SKM-1 (cell line): ENCODE results near the gene TSPAN14.
A peak's percentile ranks its signal among the peaks of the same experiment; 100 is the strongest.
"Not testable (repeated sequence)": the region's sequence is repeated elsewhere in the genome, so short reads cannot be mapped to it uniquely, and the experiment has no call there.

Experiments used
- DNase-seq: peaks from one replicate; lab custom pipeline; 2025; ENCODE audit not compliant: unreplicated experiment; lab: John Stamatoyannopoulos, UW

TSPAN14 gene

DNA sequence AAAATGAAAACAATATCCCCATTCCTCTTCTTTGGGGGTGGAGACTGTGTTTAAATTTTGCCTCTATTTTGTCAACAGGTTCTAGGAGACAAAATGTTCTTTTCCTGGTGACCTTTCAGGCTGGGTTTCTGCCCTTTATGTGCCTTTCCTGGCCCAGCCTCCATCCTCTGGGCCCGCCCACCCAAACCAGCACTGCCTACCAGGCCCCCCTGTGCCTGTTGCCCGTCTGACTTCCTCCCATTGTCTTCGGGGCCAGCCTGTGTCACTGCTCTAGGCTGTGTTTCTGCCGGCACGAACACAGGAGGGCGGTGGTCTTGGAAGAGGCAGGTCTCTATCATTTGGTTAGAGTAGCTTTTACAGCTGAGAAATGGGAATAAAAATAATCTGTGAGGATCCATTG is 13.9 kb downstream of the TSPAN14 start:
- no peak for DNase-seq

DNA sequence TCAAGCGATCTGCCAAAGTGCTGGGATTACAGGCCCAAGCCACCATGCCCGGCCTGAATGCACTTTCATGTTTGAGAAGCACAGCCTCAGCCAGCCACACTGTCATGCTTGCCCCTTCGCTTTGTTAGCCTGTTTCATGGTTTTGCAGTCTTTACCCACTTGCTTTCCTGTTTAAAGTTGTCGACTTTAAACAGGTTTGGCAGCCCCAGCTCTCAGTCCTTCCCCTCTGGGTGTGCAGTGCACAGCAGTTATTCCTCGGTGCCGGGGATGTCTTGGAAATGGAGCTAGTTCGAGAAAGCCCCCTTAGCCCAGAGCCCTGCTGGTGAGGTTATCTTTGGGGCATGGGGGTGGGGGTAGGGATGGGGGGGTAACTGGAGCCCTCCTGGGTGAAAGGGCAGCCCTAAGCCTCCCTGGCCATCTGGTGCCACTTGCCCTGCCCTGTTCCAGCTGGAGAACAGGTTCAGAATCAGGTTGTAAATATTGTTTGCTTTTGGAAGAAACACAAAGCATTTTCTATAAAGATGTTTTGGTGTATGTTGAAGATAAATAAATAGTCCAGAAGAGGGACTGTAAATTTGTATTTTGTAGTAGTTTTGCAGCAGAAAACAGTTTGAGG is 14.8 kb downstream of the TSPAN14 start:
- no peak for DNase-seq

DNA sequence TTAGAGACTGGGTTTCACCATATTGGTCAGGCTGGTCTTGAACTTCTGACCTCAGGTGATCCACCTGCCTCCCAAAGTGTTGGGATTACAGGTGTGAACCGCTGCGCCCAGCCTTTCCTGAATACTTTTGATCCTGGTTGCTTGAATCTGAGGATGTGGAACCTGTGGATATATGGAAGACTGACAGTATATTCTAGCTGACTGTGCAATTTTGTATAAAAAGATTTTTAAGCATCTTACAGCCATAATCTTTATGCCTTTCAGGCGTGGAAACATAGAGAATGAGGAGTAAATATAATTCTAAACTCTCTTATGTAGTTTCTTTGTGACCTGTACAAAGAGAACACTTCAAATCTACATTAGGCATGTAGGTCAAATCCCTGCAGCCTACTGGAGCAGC is 16.2 kb downstream of the TSPAN14 start:
- no peak for DNase-seq

DNA sequence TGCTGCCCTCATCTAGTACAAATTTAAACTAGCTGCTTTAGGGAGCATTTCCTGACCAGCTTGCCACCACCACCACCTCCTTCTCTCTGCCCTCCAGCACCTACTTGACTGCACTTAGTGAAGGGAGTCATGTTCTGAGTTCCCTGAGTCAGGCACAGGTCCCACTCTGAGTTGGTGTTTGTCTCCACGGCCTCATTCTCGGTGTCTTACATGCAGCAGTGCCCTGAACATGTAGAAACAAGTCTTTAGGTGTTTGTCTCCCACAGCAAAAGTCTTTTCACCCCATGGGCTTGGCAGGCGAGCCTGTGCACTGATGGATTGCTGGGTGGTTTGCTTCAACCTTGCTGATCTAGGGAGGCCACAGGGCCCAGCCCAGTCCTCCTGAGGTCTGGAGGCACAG is 16.9 kb downstream of the TSPAN14 start:
- no peak for DNase-seq

DNA sequence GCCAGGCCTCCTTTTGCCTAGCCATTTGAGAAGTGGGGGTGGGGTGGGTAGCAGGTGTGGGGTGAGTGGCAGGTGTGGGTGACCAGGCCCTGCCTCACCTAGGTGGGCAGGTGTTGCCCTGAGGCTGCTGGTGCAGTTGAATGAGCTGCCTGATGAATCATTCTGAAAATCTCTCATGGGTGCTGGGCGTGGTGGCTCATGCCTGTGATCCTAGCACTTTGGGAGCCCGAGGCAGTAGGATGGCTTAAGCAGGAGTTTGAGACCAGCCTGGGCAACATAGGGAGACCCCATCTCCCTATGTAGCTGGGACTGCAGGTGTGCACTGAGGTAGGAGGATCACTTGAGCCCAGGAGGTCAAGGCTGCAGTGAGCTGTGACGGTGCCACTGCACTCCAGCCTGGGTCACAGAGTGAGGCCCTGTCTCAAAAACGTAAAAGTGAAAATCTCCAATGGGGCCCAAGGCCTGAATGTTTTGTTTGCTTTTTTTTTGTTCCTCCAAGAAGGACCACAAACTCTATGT is 17.7 kb downstream of the TSPAN14 start:
- no peak for DNase-seq

DNA sequence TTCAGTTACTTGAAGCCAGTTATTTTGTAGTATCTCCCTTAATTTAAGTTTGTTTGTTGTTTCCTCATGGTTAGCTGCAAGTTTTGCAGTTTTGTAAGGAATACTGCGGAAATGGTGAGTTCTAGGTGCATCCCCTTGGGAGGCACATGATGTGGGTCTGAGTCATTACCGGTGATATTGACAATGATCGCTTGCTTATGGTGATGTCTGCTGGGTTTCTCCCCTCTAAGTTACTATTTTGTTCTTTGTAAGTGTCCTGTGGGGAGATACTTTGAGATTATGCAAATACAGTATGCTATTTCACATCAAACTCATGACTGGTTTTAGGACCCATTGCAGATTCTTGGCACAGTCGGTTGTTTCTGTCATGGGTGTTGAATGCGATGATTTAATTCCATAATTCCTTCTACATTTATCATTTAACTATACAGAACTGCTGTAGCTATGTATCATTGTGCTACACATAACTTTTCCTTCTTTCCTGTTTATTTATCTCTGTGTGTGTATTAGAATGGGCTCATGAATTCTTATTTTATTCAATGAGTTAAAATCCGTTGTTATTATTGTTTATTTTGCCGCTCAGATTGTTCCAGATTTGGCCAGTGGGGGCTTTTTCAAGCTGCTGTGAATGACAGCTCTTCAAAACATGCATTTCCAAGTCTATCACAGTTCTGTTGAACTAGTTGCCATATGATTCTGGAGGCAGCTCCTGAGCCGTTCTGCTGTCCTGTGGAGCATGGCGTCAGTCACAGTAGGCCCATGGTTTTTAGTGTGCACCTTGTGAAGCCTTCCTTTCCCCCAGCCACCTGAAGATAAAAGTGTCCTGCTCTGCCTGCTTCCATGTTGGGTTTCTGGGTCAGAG is 18.4 kb downstream of the TSPAN14 start:
- DNase-seq, result no peak

DNA sequence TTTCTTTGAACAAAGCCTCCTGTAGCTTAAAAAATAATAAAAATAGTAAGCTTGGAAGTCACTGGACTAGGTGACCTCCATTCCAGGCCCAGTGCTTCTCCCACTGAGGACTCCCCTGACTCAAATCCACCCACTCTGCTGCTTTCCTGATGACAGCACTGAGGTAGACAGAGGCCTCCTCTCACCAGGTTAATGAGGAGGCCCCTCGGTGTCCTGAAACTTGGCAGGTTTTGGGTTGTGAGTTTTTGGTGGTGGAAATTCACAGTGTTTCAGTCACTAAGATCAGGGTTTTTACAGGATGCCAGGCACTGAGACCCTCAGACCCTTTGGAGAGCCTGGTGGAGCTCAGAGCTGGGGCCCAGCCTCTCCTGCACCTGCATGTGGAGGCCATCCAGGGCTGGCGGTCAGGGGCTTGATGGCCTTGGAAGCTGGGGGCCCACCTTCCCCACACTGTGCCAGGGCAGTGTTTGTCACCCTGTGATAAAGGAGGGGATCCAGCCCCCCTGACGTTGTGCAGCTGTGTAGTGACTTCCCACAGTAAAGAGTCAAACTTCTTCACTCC is 19.1 kb downstream of the TSPAN14 start:
- no peak for DNase-seq

DNA sequence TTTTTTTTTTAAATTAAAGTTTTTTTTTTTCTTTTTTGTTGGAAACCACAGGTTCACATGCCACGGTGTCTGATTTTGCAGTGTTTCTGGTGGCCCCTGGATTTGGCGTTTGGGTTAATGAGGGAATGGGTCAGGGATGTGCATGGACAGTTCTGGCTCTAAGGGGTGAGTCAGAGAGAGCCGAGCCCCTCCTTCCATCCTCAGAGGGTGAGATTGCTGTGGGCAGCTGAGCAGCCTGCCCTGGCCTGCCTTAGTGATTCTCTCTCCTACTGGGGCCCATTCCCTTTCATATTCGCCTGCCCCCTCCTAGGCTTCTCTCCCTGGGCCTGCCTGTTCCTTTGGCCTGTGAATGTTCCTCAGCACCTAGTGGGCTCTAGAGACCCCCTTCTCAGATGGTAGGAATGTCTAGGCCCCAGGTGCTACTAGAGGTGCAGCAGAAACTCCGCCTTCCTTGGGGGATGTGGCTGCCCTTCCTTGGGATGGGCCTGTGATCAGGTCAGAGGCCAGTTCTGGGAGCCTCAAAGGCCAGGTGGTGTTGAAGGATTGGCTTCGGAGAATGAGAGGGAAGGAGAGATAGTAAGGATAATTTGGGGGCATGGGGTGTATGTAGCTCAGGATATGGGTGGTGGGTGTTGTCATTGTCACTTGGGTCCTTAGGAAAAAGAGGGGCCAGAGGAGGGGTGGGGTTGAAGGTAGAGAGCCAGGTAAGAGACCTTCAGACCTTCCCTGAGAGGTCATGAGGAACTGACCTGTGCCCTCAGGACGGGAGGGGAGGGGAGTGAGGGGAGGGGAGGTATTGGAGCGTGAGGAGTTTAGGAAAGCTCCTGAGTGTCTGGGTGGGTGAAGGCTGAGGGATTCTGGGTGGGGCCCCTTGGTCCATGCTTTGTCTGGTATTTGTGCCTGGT is 19.8 kb downstream of the TSPAN14 start:
- no peak for DNase-seq

DNA sequence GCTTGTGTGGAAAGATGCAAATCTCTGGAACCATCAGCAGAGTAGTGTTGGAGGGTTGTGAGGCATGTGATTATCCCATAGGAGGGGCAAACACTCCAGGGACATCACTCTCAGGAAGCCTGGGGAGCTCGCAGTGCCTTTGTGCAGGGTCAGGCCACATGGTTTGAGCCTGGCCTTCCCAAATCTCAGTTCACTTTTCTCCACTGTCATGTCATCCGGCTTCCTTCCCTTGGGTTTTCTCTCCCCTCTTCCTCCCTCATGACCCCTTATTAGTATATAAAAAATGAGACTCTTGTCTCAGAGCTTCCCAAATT is 20.4 kb downstream of the TSPAN14 start:
- no peak for DNase-seq

DNA sequence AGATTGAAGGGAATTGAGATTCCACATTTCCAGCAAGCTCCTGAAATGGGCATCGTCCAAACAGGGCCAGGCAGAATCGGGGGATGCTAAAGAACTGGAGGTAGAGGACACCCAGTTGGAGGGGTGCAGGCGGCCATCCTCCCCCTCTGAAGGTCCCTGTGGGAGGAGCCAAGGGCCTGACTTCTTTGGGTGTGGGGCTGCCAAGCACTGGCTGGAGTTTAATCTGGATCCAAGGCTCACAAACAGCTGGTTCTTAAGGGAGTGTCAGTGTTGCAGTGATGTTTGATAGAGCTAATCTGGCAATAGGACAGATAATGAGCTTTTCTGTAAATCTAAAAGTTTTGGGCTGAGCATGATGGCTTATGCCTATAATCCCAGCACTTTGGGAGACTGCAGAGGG is 20.8 kb downstream of the TSPAN14 start:
- DNase-seq, result no peak

DNA sequence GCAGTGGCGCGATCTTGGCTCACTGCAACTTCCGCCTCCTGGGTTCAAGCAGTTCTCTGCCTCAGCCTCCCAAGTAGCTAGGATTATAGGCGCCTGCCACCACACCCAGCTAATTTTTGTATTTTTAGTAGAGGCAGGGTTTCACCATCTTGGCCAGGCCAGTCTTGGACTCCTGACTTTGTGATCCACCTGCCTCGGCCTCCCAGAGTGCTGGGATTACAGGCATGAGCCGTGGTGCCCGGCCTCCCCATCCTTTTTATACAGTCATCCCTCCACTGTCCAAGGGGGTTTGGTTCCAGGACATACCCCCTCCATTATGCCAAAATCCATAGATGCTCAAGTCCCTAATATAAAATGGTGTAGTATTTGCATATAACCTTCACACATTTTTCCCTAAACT is 21.5 kb downstream of the TSPAN14 start:
- DNase-seq, result not testable (repeated sequence)

DNA sequence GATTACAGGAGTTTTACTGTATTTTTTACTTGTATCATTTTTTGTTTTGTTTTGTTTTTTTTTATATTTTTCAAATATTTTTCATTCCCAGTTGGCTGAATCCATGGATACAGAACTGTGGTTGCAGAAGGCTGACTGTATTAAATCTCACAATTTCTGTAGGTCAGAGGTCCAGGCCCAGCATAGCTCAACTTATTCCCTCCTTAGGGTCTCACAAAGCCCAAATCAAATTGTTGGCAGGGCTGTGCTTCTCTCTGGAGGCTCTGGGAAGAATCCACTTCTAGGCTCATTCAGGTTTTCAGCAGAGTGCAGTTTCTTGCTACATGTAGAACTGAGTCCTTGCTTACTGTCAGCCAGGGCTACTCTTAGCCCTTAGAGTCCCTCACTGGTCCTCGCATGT is 22.6 kb downstream of the TSPAN14 start:
- DNase-seq, result no peak

DNA sequence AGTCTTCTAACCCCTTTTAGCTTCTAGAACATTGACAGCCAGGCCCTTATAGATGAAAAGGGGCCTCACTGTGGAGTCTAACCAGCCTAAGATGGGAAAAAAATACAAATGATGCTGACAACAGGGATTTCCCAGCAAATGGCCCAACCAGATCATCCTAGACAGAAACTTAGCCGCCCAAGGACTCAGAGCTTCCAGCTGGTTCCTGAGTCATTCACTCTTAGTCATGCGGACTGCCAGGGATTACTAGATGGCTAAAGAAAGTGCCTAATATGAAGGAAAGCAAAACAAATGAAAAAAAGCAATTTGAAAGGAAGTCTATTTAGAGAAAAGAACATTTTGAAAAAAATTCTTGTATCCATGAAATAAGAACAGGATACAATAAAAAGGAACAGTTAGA is 23.7 kb downstream of the TSPAN14 start:
- DNase-seq, result no peak

DNA sequence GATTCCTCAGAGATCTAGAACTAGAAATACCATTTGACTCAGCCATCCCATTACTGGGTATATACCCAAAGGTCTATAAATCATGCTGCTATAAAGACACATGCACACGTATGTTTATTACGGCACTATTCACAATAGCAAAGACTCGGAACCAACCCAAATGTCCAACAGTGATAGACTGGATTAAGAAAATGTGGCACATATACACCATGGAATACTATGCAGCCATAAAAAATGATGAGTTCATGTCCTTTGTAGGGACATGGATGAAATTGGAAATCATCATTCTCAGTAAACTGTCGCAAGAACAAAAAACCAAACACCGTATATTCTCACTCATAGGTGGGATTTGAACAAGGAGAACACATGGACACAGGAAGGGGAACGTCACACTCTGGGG is 26.3 kb downstream of the TSPAN14 start:
- not testable (repeated sequence) for DNase-seq

DNA sequence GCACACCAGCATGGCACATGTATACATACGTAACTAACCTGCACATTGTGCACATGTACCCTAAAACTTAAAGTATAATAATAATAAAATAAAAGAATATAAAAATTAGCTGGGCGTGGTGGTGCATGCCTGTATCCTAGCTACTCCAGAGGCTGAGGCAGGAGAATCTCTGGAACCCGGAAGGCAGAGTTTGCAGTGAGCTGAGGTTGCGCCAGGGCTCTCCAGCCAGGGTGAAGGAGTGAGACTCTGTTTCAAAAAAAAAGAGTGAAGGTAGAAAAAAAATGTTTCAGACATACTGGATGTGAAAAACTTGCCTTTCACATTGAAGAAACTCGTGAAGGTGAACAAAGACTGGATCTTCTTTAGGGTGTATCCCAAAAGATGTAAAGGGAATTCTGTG is 26.7 kb downstream of the TSPAN14 start:
- DNase-seq, result no peak

DNA sequence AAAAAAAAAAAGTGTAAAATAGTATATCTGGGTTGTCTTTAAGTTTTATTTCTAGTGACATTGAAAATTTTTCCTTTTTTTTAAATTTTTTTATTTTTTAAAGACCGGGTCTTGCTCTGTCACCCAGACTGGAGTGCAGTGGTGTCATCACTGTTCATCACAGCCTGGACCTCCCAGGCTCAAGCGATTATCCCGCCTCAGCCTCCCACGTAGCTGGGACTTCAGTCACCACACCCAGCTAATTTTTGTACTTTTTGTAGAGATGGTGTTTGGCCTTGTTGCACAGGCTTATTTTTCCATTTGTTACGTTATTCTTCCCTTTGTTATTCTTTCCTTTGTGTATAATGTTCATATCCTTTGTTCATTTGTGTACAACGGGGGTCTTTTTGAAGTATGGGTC is 30.1 kb downstream of the TSPAN14 start:
- no peak for DNase-seq

DNA sequence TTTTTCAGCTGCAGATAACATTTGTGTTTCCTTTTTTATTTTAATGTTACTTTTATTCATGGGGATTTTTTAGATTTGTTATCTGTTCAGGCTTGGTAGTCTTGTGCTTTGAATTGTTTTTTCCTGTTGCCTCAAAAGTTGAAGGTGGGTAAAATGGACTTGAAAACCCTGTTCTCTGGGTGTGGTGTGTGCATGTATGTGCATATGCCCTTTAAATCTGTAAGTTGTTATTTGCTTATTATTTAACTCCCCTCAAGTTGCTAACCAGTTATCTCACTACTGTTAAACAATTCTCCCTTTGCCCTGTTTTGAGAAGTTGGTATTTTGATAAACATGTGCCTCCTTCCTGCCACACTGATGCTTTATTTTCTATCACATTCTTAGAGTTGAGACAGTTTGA is 30.6 kb downstream of the TSPAN14 start:
- no peak for DNase-seq

DNA sequence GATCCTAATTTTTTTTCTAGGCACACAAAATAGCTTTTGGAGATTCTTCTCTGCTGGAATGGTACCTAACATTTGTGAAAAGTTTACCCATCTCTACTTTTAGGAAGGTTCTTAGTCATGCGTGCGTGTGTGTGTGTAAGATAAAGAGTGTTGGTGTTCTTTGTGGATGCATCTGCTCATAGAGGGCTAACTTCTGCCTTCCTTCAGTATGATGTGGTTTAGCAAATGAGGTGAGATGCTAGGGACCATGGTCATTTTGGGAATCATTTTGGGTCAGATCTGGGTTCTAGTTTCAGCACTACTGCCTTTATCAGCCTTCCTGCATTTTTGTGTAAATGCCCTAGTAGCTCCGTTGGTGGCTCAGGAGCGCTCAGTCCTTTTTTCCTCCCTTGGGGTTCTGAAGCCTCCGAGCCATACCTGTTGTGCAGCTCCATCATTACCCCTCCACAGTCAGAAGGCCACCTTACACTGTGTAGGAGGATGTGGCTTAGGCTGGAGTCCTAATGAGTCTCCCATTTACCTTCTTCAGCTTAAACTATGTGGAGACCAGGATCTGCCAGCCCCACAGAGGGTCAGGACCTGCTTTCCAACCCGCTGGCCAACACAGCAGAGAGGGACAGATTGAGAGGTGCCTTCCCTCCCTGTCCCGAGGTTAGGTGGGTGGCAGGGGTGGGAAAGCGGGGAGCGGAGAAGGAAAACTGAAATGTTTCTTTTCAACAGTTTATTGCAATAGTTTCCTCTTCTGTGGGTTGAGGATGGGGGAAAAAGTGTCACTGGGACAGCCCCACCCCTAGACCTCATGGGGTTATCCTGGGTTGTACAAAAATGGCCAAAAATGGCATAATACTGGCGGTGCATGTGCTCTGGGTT is 31.2 kb downstream of the TSPAN14 start:
- peak; percentile 12 for DNase-seq

DNA sequence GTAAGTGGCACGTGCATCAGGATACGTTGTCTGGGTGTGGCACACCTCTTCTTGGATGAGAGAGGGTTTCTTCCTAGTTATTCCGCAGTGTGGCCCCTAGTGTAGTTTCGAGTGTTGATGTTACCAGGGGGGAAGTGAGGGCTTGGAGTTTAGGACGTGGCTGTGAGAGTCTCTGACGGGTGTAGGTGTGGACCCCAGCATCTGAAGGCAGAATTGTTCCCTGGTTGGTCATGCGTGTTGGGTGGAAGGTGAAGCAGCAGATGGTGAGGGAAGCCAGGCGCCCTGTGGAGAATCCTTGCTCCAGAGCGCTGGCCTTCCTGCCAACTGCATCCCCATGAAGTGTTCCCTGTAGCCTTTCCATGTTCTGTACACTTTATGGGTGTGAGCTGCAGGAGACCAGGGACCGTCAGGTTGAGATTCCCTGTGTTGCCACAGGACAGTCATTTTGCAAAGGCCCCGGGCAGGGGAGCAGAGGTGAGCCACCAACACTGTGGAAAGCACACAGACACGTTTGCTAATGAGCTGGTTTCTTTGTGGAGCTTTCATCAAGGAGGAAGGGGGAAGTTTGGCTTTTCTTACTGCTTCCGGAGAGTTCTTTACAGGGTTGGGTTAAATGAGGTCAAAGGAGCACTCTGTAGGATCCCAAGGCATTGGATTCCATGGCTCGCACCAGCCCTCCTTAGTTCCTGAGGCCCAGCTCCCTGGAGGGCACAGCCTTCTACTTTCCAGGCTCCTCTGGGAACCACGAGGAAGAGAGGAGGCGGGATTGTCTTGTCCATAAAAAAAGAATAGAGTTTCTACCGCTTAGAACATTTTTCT is 32.0 kb downstream of the TSPAN14 start:
- peak; percentile 51 for DNase-seq
